HL-60 (cell line): ENCODE results near the gene GRB10.

Experiments used
- POLR2AphosphoS5 ChIP-seq: IDR thresholded peaks from 2 replicates; pipeline ENCODE4 v1.6.1; 2012; ENCODE audit warnings: low read depth
- TF ChIP-seq, protein P1 (sequence below): IDR thresholded peaks from one replicate; pipeline ENCODE4 v1.5.1; 2011; ENCODE audit warnings: low read length, control low read depth, inconsistent platforms; ENCODE audit not compliant: insufficient read depth
- TF ChIP-seq, protein P2 (sequence below): IDR thresholded peaks from 2 replicates; pipeline ENCODE4 v1.6.1; 2012; ENCODE audit warnings: low read depth; ENCODE audit not compliant: insufficient replicate concordance

DNA sequence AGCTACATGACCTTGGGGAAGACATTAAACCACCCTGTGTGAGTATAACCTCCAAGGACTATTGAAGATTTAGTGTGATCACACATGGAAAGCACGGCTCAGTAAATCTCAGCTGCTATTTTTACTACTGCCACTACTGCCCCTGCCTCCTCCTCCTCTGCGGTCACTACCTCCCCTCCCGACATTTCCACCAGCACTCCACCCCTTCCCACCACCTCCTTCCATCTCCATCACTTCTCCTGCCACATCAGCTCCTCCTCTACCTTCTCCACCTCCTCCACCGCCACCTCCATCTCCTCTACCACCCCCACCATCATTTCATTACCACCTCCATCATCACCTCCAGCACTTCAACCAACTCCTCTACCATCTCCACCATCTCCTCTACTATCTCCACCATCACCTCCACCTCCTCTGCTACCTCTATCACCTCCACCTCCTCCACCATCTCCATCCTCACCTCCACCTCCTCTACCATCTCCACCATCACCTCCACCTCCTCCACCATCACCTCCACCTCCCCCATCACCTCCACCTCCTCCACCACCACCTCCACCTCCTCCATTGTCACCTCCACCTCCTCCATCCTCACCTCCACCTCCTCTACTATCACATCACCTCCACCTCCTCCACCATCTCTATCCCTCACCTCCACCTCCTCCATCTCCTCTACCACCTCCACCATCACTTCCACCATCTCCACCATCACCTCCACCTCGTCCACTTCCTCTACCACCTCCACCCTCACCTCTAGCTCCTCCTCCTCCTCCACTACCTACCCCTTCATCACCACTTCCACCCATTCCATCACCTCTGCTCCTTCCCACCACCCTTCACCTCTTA is 69.4 kb downstream of the GRB10 start:
- TF ChIP-seq, protein P1, sequence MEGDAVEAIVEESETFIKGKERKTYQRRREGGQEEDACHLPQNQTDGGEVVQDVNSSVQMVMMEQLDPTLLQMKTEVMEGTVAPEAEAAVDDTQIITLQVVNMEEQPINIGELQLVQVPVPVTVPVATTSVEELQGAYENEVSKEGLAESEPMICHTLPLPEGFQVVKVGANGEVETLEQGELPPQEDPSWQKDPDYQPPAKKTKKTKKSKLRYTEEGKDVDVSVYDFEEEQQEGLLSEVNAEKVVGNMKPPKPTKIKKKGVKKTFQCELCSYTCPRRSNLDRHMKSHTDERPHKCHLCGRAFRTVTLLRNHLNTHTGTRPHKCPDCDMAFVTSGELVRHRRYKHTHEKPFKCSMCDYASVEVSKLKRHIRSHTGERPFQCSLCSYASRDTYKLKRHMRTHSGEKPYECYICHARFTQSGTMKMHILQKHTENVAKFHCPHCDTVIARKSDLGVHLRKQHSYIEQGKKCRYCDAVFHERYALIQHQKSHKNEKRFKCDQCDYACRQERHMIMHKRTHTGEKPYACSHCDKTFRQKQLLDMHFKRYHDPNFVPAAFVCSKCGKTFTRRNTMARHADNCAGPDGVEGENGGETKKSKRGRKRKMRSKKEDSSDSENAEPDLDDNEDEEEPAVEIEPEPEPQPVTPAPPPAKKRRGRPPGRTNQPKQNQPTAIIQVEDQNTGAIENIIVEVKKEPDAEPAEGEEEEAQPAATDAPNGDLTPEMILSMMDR, result no peak
- no peak for TF ChIP-seq POLR2AphosphoS5
- TF ChIP-seq, protein P2, sequence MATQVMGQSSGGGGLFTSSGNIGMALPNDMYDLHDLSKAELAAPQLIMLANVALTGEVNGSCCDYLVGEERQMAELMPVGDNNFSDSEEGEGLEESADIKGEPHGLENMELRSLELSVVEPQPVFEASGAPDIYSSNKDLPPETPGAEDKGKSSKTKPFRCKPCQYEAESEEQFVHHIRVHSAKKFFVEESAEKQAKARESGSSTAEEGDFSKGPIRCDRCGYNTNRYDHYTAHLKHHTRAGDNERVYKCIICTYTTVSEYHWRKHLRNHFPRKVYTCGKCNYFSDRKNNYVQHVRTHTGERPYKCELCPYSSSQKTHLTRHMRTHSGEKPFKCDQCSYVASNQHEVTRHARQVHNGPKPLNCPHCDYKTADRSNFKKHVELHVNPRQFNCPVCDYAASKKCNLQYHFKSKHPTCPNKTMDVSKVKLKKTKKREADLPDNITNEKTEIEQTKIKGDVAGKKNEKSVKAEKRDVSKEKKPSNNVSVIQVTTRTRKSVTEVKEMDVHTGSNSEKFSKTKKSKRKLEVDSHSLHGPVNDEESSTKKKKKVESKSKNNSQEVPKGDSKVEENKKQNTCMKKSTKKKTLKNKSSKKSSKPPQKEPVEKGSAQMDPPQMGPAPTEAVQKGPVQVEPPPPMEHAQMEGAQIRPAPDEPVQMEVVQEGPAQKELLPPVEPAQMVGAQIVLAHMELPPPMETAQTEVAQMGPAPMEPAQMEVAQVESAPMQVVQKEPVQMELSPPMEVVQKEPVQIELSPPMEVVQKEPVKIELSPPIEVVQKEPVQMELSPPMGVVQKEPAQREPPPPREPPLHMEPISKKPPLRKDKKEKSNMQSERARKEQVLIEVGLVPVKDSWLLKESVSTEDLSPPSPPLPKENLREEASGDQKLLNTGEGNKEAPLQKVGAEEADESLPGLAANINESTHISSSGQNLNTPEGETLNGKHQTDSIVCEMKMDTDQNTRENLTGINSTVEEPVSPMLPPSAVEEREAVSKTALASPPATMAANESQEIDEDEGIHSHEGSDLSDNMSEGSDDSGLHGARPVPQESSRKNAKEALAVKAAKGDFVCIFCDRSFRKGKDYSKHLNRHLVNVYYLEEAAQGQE, result no peak
